Trophoblast cell (in vitro differentiated cells and primary cell): Measurements from ENCODE around the gene FURIN.
"Not testable (repeated sequence)": the region's sequence is repeated elsewhere in the genome, so short reads cannot be mapped to it uniquely, and the experiment has no call there.

Experiments
- DNase-seq, 2 donors: peaks; one replicate each; pipeline ENCODE4 v3.0.0-alpha.2; 2016
- H2AFZ ChIP-seq: 2 replicates; pipeline ENCODE4 v1.6.1; 2013; ENCODE audit warnings: low read length, moderate library complexity, mild to moderate bottlenecking; ENCODE audit not compliant: insufficient read depth, poor library complexity
- H2AK5ac ChIP-seq: 2 replicates; pipeline ENCODE4 v1.6.1; 2013; ENCODE audit warnings: mild to moderate bottlenecking, low read length
- H2BK120ac ChIP-seq: 2 replicates; pipeline ENCODE4 v1.6.1; 2013; ENCODE audit warnings: low read length, mild to moderate bottlenecking, moderate library complexity; ENCODE audit not compliant: insufficient read depth, poor library complexity
- H2BK12ac ChIP-seq: 2 replicates; pipeline ENCODE4 v1.6.1; 2013; ENCODE audit warnings: mild to moderate bottlenecking, low read length, moderate library complexity
- H2BK5ac ChIP-seq: 2 replicates; pipeline ENCODE4 v1.6.1; 2013; ENCODE audit warnings: low read length, low read depth, moderate library complexity, mild to moderate bottlenecking; ENCODE audit not compliant: poor library complexity
- H3K14ac ChIP-seq: 2 replicates; pipeline ENCODE4 v1.6.1; 2013; ENCODE audit warnings: mild to moderate bottlenecking, low read length
- H3K18ac ChIP-seq: 2 replicates; pipeline ENCODE4 v1.6.1; 2013; ENCODE audit warnings: mild to moderate bottlenecking, low read length
- H3K23ac ChIP-seq: 2 replicates; pipeline ENCODE4 v1.6.1; 2013; ENCODE audit warnings: low read length
- H3K27ac ChIP-seq: 2 replicates; pipeline ENCODE4 v1.5.1; 2013; ENCODE audit warnings: low read depth, mild to moderate bottlenecking, inconsistent platforms, low read length, moderate library complexity
- H3K27me3 ChIP-seq: 2 replicates; pipeline ENCODE4 v1.6.1; 2013; ENCODE audit warnings: inconsistent platforms, mild to moderate bottlenecking, low read length, moderate library complexity; ENCODE audit not compliant: insufficient read depth
- H3K36me3 ChIP-seq, 2 experiments: 1 replicate in 1 of 2; 2 replicates in 1 of 2; pipeline ENCODE4 v1.6.1; 2013; ENCODE audit warnings: low read length in 2 of 2, mild to moderate bottlenecking in 2 of 2, moderate library complexity in 1 of 2; ENCODE audit not compliant: insufficient read depth in 2 of 2, control insufficient read depth in 1 of 2
- H3K4ac ChIP-seq: 2 replicates; pipeline ENCODE4 v1.6.1; 2013; ENCODE audit warnings: low read depth, mild to moderate bottlenecking, low read length, moderate library complexity
- H3K4me1 ChIP-seq, 2 experiments: 1 replicate in 1 of 2; 2 replicates in 1 of 2; pipeline ENCODE4 v1.6.1; 2013; ENCODE audit warnings: low read length in 2 of 2, mild to moderate bottlenecking in 2 of 2, moderate library complexity in 1 of 2; ENCODE audit not compliant: insufficient read depth in 2 of 2, control insufficient read depth in 1 of 2
- H3K4me2 ChIP-seq: 2 replicates; pipeline ENCODE4 v1.6.1; 2013; ENCODE audit warnings: inconsistent platforms, mild to moderate bottlenecking, low read length, moderate library complexity
- H3K4me3 ChIP-seq: 2 replicates; pipeline ENCODE4 v1.5.1; 2013; ENCODE audit warnings: mild to moderate bottlenecking, low read depth, low read length, inconsistent platforms
- H3K79me1 ChIP-seq: one replicate; pipeline ENCODE4 v1.6.1; 2013; ENCODE audit warnings: low read length
- H3K79me2 ChIP-seq: 2 replicates; pipeline ENCODE4 v1.6.1; 2013; ENCODE audit warnings: low read length, mild to moderate bottlenecking; ENCODE audit not compliant: control insufficient read depth, insufficient read depth, poor library complexity
- H3K9ac ChIP-seq: 2 replicates; pipeline ENCODE4 v1.6.1; 2013; ENCODE audit warnings: mild to moderate bottlenecking, low read length
- H3K9me3 ChIP-seq: 2 replicates; pipeline ENCODE4 v1.6.1; 2013; ENCODE audit warnings: low read depth, mild to moderate bottlenecking, control low read depth, inconsistent platforms, low read length; ENCODE audit not compliant: insufficient read depth
- H4K12ac ChIP-seq: 2 replicates; pipeline ENCODE4 v1.6.1; 2013; ENCODE audit warnings: low read depth, mild to moderate bottlenecking, low read length, moderate library complexity
- H4K8ac ChIP-seq: 2 replicates; pipeline ENCODE4 v1.6.1; 2013; ENCODE audit warnings: low read depth, mild to moderate bottlenecking, low read length, moderate library complexity
- H4K91ac ChIP-seq: one replicate; pipeline ENCODE4 v1.6.1; 2013; ENCODE audit warnings: low read depth, mild to moderate bottlenecking, low read length, moderate library complexity
- WGBS: extraction: QIAGEN DNeasy Blood & Tissue Kit; methylation state at CpG from one replicate; pipeline ENCODE4 v1.1.7; 2013; ENCODE audit warnings: missing lambda C conversion rate; ENCODE audit not compliant: insufficient read length, insufficient coverage; ENCODE audit errors: extremely low coverage; 5-methylcytosine and 5-hydroxymethylcytosine counted together

FURIN gene

DNA sequence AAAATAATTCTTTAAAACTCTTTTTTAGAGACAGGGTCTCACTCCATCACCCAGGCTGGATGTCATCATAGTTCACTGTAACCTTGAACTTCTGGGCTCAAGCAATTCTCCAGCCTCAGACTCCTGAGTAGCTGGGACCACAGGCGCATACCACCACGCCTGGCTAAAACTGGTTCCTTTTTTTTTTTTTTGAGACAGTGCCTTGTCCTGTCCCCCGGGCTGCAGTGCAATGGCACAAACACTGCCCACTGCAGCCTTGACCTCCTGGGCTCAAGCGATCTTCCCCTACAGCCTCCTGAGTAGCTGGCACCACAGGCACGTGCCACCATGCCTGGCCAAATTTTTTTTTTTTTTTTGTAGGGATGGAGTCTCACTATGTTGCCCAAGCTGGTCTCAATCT is 23.7 kb upstream of the FURIN start:
- H3K4me2 ChIP-seq: no peak overlapping the region
- H3K27ac ChIP-seq: no peak overlapping the region
- no peak overlapping the region for H4K8ac ChIP-seq
- H3K4me1 ChIP-seq: peaks cover 13% of the 10 kb centered on the region in 2 experiments
- H3K14ac ChIP-seq: no peak overlapping the region
- WGBS: no CpG with 5 or more reads among the region's 5 CpGs
- H2BK120ac ChIP-seq: no peak overlapping the region
- H2AK5ac ChIP-seq: no peak overlapping the region
- H2AFZ ChIP-seq: no peak overlapping the region
- no peak overlapping the region for H3K4ac ChIP-seq
- no peak overlapping the region for H4K12ac ChIP-seq
- no peak overlapping the region for H3K4me3 ChIP-seq
- no peaks in the 10 kb centered on the region for H3K9me3 ChIP-seq
- no peak overlapping the region for H2BK5ac ChIP-seq
- no peak for DNase-seq
- no peaks in the 10 kb centered on the region for H3K79me2 ChIP-seq
- H3K36me3 ChIP-seq: no peaks in the 10 kb centered on the region
- H3K27me3 ChIP-seq: no peaks in the 10 kb centered on the region
- H3K9ac ChIP-seq: no peak overlapping the region
- no peak overlapping the region for H3K23ac ChIP-seq
- H3K18ac ChIP-seq: no peak overlapping the region
- no peak overlapping the region for H2BK12ac ChIP-seq
- H3K79me1 ChIP-seq: peaks cover 8% of the 10 kb centered on the region
- H4K91ac ChIP-seq: no peak overlapping the region

- H3K4me2 ChIP-seq: no peak overlapping the region
- peak overlapping the region; percentile 17 for H3K4ac ChIP-seq
- H3K27ac ChIP-seq: no peak overlapping the region
Observed at GRCh38 chr15:90845201-90845949, 23.0 kb upstream of the FURIN start.

DNA sequence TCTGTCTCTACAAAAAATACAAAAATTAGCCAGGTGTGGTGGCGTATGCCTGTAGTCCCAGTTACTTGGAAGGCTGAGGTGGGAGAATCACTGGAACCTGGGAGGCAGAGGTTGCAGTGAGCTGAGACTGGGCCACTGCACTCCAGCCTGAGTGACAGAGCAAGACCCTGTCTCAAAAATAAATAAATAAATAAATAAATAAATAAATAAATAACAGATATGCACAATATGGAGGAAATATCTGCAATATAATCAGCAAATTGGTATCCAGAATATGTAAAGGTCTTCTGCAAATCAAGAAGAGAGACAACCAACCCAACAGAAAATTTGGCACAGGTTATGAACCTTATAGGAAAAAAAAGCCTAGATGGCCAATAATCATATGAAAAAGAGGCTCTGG is 19.0 kb upstream of the FURIN start:
- H3K79me1 ChIP-seq, H2AFZ ChIP-seq, H3K79me2 ChIP-seq, H3K18ac ChIP-seq, H4K91ac ChIP-seq, H3K36me3 ChIP-seq, H3K4me3 ChIP-seq, H3K9ac ChIP-seq, H2AK5ac ChIP-seq, H4K8ac ChIP-seq, H3K27me3 ChIP-seq, DNase-seq, H3K27ac ChIP-seq, H2BK120ac ChIP-seq, H3K23ac ChIP-seq, H3K4me2 ChIP-seq, H2BK12ac ChIP-seq, H3K4ac ChIP-seq, H3K4me1 ChIP-seq, H3K9me3 ChIP-seq, H2BK5ac ChIP-seq, H3K14ac ChIP-seq, H4K12ac ChIP-seq: not testable (repeated sequence)
- WGBS: no CpG with 5 or more reads among the region's 1 CpG

More at GRCh38 chr15:90845201-90845949, 23.0 kb upstream of the FURIN start:
- Histone ChIP-seq H4K91ac (no peak overlapping the region), H2AFZ (no peak overlapping the region), H3K18ac (no peak overlapping the region), H4K12ac (no peak overlapping the region), H3K23ac (no peak overlapping the region), H3K79me1 (peaks cover 4% of the 10 kb centered on the region), H3K9me3 (no peaks in the 10 kb centered on the region), H3K4me1 (peaks cover 7 to 9% of the 10 kb centered on the region in 2 experiments), H3K36me3 (no peaks in the 10 kb centered on the region), H2AK5ac (peak overlapping the region; percentile 67), H3K4me3 (no peak overlapping the region), H2BK120ac (no peak overlapping the region), H4K8ac (peak overlapping the region; percentile 36), H3K14ac (no peak overlapping the region), H3K9ac (no peak overlapping the region), H2BK5ac (no peak overlapping the region), H2BK12ac (no peak overlapping the region), H3K79me2 (no peaks in the 10 kb centered on the region), H3K27me3 (no peaks in the 10 kb centered on the region)
- DNase-seq: peak; percentile 54 to 71
- WGBS: no CpG with 5 or more reads among the region's 9 CpGs

- Histone ChIP-seq H3K4me2 (no peak overlapping the region), H2AK5ac (no peak overlapping the region), H2AFZ (no peak overlapping the region), H3K27ac (no peak overlapping the region), H3K79me2 (no peaks in the 10 kb centered on the region), H3K9ac (no peak overlapping the region), H3K14ac (no peak overlapping the region), H4K12ac (no peak overlapping the region), H3K27me3 (no peaks in the 10 kb centered on the region), H2BK12ac (no peak overlapping the region), H3K23ac (no peak overlapping the region), H3K4me1 (no peaks in the 10 kb centered on the region), H3K4me3 (no peak overlapping the region), H4K91ac (no peak overlapping the region), H2BK5ac (no peak overlapping the region), H3K18ac (no peak overlapping the region), H2BK120ac (no peak overlapping the region), H4K8ac (no peak overlapping the region), H3K79me1 (no peaks in the 10 kb centered on the region), H3K4ac (no peak overlapping the region), H3K36me3 (no peaks in the 10 kb centered on the region), H3K9me3 (no peaks in the 10 kb centered on the region)
- no peak for DNase-seq
- no CpG with 5 or more reads among the region's 6 CpGs for WGBS
Observed at GRCh38 chr15:90851114-90851513, 17.3 kb upstream of the FURIN start.
